ENCODE data around the gene HNRNPM. TPM values are rescaled to one million over a fixed set of nuclear protein-coding genes. Genes with fewer than 3 reads are reported as not detected.
"Not testable (repeated sequence)": the region's sequence is repeated elsewhere in the genome, so short reads cannot be mapped to it uniquely, and the experiment has no call there.

The HNRNPM gene
- polyA plus RNA-seq, 4 donors = 272 to 481 (median 407) TPM

GRCh38 chr19:8425331-8425730, 19.4 kb upstream of the HNRNPM start:
- DNase-seq (ENCODE audit: low read depth in 4 of 4, low spot score in 3 of 4) = not testable (repeated sequence)

GRCh38 chr19:8426283-8426682, 18.5 kb upstream of the HNRNPM start:
- no peak for DNase-seq (ENCODE audit: low read depth in 4 of 4, low spot score in 3 of 4)

GRCh38 chr19:8429044-8429443, 15.7 kb upstream of the HNRNPM start:
- no peak for DNase-seq (ENCODE audit: low read depth in 4 of 4, low spot score in 3 of 4)

- no peak for DNase-seq (ENCODE audit: low read depth in 4 of 4, low spot score in 3 of 4)
Observed at GRCh38 chr19:8429826-8430225, 14.9 kb upstream of the HNRNPM start.

- no peak for DNase-seq (ENCODE audit: low read depth in 4 of 4, low spot score in 3 of 4)
Observed at GRCh38 chr19:8430650-8431049, 14.1 kb upstream of the HNRNPM start.

- DNase-seq (ENCODE audit: low read depth in 4 of 4, low spot score in 3 of 4) = no peak
Observed at GRCh38 chr19:8438236-8438635, 6.5 kb upstream of the HNRNPM start.

GRCh38 chr19:8441725-8442544, 2.8 kb upstream of the HNRNPM start:
- DNase-seq (ENCODE audit: low read depth in 4 of 4, low spot score in 3 of 4) = no peak

- not testable (repeated sequence) for DNase-seq (ENCODE audit: low read depth in 4 of 4, low spot score in 3 of 4)
Observed at GRCh38 chr19:8444140-8444676, 567 bp upstream of the HNRNPM start.

GRCh38 chr19:8445488-8446001, 770 bp downstream of the HNRNPM start:
- DNase-seq (ENCODE audit: low read depth in 4 of 4, low spot score in 3 of 4) = no peak

- no peak for DNase-seq (ENCODE audit: low read depth in 4 of 4, low spot score in 3 of 4)
Observed at GRCh38 chr19:8446061-8446709, 1.4 kb downstream of the HNRNPM start.

GRCh38 chr19:8449830-8450229, 5.1 kb downstream of the HNRNPM start:
- DNase-seq (ENCODE audit: low read depth in 4 of 4, low spot score in 3 of 4) = no peak

- no peak for DNase-seq (ENCODE audit: low read depth in 4 of 4, low spot score in 3 of 4)
Observed at GRCh38 chr19:8451377-8451776, 6.6 kb downstream of the HNRNPM start.

- DNase-seq (ENCODE audit: low read depth in 4 of 4, low spot score in 3 of 4) = no peak
Observed at GRCh38 chr19:8451885-8452284, 7.1 kb downstream of the HNRNPM start.

GRCh38 chr19:8452446-8453123, 7.8 kb downstream of the HNRNPM start:
- DNase-seq (ENCODE audit: low read depth in 4 of 4, low spot score in 3 of 4) = no peak

GRCh38 chr19:8453616-8454015, 8.8 kb downstream of the HNRNPM start:
- DNase-seq (ENCODE audit: low read depth in 4 of 4, low spot score in 3 of 4) = no peak

- no peak for DNase-seq (ENCODE audit: low read depth in 4 of 4, low spot score in 3 of 4)
Observed at GRCh38 chr19:8454218-8454617, 9.4 kb downstream of the HNRNPM start.

GRCh38 chr19:8455018-8455417, 10.2 kb downstream of the HNRNPM start:
- no peak for DNase-seq (ENCODE audit: low read depth in 4 of 4, low spot score in 3 of 4)

GRCh38 chr19:8456064-8456463, 11.3 kb downstream of the HNRNPM start:
- no peak for DNase-seq (ENCODE audit: low read depth in 4 of 4, low spot score in 3 of 4)

- no peak for DNase-seq (ENCODE audit: low read depth in 4 of 4, low spot score in 3 of 4)
Observed at GRCh38 chr19:8457209-8457608, 12.4 kb downstream of the HNRNPM start.

- DNase-seq (ENCODE audit: low read depth in 4 of 4, low spot score in 3 of 4) = no peak
Observed at GRCh38 chr19:8457827-8458226, 13.1 kb downstream of the HNRNPM start.

- no peak for DNase-seq (ENCODE audit: low read depth in 4 of 4, low spot score in 3 of 4)
Observed at GRCh38 chr19:8458380-8458779, 13.6 kb downstream of the HNRNPM start.
